HG03159 (cell line): ENCODE results near the gene GDPD4.

Experiments used
- ATAC-seq: cut with Tn5 transposase; IDR thresholded peaks from one replicate; pipeline ENCODE4 v1.9.1; 2021; ENCODE audit warnings: mild to moderate bottlenecking, moderate library complexity; ENCODE audit not compliant: unreplicated experiment

Gene GDPD4

GRCh38 chr11:77178150-77178549, 123.3 kb downstream of the GDPD4 start:
- no peak for ATAC-seq

- no peak for ATAC-seq
Measured at GRCh38 chr11:77176996-77177395, 124.5 kb downstream of the GDPD4 start.

GRCh38 chr11:77175869-77176539, 125.5 kb downstream of the GDPD4 start:
- ATAC-seq, result no peak

- ATAC-seq, result no peak
Measured at GRCh38 chr11:77175021-77175842, 126.3 kb downstream of the GDPD4 start.

GRCh38 chr11:77174559-77174958, 126.9 kb downstream of the GDPD4 start:
- ATAC-seq, result no peak

- no peak for ATAC-seq
Measured at GRCh38 chr11:77173494-77173893, 128.0 kb downstream of the GDPD4 start.

GRCh38 chr11:77172666-77172982, 128.9 kb downstream of the GDPD4 start:
- ATAC-seq, result no peak

GRCh38 chr11:77171885-77172665, 129.4 kb downstream of the GDPD4 start:
- ATAC-seq, result no peak

- ATAC-seq, result no peak
Measured at GRCh38 chr11:77171254-77171653, 130.2 kb downstream of the GDPD4 start.

- ATAC-seq, result no peak
Measured at GRCh38 chr11:77170107-77170506, 131.4 kb downstream of the GDPD4 start.

- ATAC-seq, result no peak
Measured at GRCh38 chr11:77167791-77168190, 133.7 kb downstream of the GDPD4 start.

GRCh38 chr11:77167111-77167626, 134.3 kb downstream of the GDPD4 start:
- ATAC-seq, result no peak
